ENCODE results near the gene IER5. TPM values are rescaled to one million over a fixed set of nuclear protein-coding genes. Genes with fewer than 3 reads are reported as not detected.
"Not testable (repeated sequence)": the region's sequence is repeated elsewhere in the genome, so short reads cannot be mapped to it uniquely, and the experiment has no call there.

Gene IER5
- total RNA-seq, 2 experiments from 2014 or later = 16.3 to 24.3 TPM

DNA sequence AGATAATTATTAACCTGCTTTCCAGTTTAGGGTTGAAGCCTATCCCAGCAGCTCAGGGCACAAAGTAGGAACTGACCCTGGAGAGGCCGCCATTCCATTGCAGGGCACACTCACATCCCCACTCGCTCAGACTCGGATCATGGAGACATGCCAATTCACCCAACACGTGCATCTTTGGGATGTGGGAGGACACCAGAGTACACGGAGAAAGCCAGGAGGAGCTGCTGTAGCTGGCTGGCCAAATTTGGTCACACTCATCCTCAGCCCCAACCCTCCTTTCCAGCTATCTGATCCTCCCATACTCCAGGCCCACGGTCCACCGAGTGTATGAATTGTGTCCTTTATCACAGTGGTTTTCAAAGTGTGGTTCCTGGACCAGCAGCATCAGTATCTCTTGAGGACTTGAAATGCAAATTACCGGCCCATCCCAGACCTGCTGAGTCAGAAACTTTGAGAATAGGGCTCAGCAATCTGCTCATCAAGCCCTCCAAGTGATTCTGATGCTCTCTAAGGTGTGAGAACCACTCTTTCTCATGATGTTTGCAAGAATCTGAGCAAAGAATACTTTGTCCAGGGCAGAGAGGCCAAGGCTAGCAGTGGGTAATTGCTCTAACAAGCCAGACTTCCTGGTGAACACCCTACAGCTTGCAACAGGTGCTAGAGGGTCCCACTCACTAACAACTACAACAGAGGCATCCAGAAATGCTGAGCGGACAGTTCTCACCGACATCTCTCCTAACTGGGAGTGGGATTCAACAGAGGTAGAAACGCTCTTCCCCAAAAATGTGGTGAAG lies 26.3 kb downstream of the IER5 start:
- intact Hi-C loops (cut with DNase I, micrococcal nuclease) = no loop called here
- CTCF ChIA-PET = interaction anchor here (0.7 to 2.7 kb wide), 4 partner anchors 13 to 1572 kb away, joined by 3 to 7 read pairs (median 4); no protein-coding TSS in a partner anchor
- Mint-ChIP-seq H3K27ac (no peak overlapping the region), H3K4me3 (no peak overlapping the region), H3K9me3 (ENCODE audit: low read depth) (no peaks in the 10 kb centered on the region), H3K4me1 (no peaks in the 10 kb centered on the region), H3K27me3 (no peaks in the 10 kb centered on the region), H3K36me3 (ENCODE audit: low read depth) (no peaks in the 10 kb centered on the region)
- POLR2A ChIA-PET = no interaction called here
- DNase-seq = no peak
- ATAC-seq = no peak

DNA sequence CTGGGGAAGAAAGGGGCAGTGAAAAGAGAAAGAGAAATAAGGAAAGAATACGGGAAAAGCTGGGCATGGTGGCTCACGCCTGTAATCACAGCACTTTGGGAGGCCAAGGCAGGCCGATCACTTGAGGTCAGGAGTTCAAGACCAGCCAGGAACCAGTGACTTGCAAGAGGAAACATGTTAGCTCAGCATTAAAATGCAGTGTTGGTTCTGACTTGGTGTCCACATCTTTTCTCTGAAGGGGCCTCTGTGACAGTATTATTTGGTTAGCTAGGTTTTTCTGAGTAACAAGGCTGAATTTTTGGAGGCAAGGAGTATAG lies 26.8 kb downstream of the IER5 start:
- H3K9me3 Mint-ChIP-seq (ENCODE audit: low read depth) = no peaks in the 10 kb centered on the region
- ChIA-PET CTCF (interaction anchor here (0.8 to 2.7 kb wide), 3 partner anchors 13 to 233 kb away, joined by 3 to 7 read pairs (median 5); no protein-coding TSS in a partner anchor), POLR2A (no interaction called here)
- H3K4me1 Mint-ChIP-seq = no peaks in the 10 kb centered on the region
- no peaks in the 10 kb centered on the region for H3K27me3 Mint-ChIP-seq
- DNase-seq (no peak), ATAC-seq (no peak)
- no peak overlapping the region for H3K27ac Mint-ChIP-seq
- H3K36me3 Mint-ChIP-seq (ENCODE audit: low read depth) = no peaks in the 10 kb centered on the region
- intact Hi-C loops (cut with DNase I, micrococcal nuclease) = no loop called here
- H3K4me3 Mint-ChIP-seq = no peak overlapping the region

DNA sequence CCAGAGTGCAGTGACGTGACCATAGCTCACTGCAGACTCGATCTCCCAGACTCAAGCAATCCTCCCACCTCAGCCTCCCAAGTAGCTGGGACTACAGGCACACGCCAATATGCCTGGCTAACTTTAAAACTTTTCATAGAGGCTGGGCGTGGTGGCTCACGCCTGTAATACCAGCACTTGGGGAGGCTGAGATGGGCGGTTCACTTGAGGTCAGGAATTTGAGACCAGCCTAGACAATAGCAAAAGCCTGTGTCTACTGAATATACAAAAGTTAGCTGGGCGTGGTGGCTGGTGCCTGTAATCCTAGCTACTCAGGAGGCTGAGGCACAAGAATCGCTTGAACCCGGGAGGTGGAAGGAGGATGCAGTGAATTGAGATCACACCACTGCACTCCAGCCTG lies 27.5 kb downstream of the IER5 start:
- not testable (repeated sequence) for H3K36me3 Mint-ChIP-seq (ENCODE audit: low read depth)

DNA sequence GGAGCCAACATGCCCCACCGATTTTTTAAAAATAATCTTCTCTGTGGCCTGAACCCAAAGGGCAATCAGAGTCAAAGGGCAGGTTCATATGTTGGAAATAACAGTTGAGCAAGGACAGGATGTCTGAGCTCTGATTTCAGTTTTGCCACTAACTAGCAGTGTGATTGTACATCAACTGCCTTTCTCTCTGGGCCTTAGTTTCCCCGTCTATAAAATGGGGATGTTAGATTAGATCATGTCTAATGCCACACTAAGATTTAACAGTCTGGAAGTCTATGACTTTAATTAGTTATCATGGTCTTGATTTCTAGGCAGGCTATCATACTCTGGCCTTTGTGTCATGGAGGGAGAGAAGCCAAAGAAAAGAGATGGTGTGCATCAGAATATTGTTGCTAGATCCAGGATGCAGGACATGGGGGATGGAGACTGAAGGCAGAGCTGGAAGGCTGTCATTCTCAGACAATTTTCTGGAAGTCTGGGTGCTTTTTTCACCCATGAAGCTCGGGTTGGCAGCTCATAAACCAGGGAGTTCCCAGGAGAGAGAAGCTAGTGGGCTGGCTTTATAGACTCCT lies 28.4 kb downstream of the IER5 start:
- no peak overlapping the region for H3K27ac Mint-ChIP-seq
- POLR2A ChIA-PET = interaction anchor here (0.9 kb wide), 1 partner anchor 20 kb away, joined by 3 read pairs; no protein-coding TSS in a partner anchor
- ATAC-seq (no peak), DNase-seq (no peak)
- no peaks in the 10 kb centered on the region for H3K4me1 Mint-ChIP-seq
- no peaks in the 10 kb centered on the region for H3K9me3 Mint-ChIP-seq (ENCODE audit: low read depth)
- no peaks in the 10 kb centered on the region for H3K27me3 Mint-ChIP-seq
- CTCF ChIA-PET = interaction anchor here (0.6 to 1.4 kb wide), 5 partner anchors 10 to 1501 kb away, joined by 3 to 4 read pairs (median 3); no protein-coding TSS in a partner anchor
- H3K4me3 Mint-ChIP-seq = no peak overlapping the region
- intact Hi-C loops (cut with DNase I, micrococcal nuclease) = no loop called here
- H3K36me3 Mint-ChIP-seq (ENCODE audit: low read depth) = no peaks in the 10 kb centered on the region

More for the DNA sequence above, 27.5 kb downstream of the IER5 start:
- CTCF ChIA-PET = interaction anchor here (1.2 to 1.5 kb wide), 3 partner anchors 12 to 36 kb away, joined by 3 to 5 read pairs (median 4); no protein-coding TSS in a partner anchor
- H3K4me1 Mint-ChIP-seq; H3K27me3 Mint-ChIP-seq; intact Hi-C loops (cut with DNase I, micrococcal nuclease); H3K27ac Mint-ChIP-seq; H3K9me3 Mint-ChIP-seq (ENCODE audit: low read depth); ATAC-seq; H3K4me3 Mint-ChIP-seq; POLR2A ChIA-PET; DNase-seq: not testable (repeated sequence)

DNA sequence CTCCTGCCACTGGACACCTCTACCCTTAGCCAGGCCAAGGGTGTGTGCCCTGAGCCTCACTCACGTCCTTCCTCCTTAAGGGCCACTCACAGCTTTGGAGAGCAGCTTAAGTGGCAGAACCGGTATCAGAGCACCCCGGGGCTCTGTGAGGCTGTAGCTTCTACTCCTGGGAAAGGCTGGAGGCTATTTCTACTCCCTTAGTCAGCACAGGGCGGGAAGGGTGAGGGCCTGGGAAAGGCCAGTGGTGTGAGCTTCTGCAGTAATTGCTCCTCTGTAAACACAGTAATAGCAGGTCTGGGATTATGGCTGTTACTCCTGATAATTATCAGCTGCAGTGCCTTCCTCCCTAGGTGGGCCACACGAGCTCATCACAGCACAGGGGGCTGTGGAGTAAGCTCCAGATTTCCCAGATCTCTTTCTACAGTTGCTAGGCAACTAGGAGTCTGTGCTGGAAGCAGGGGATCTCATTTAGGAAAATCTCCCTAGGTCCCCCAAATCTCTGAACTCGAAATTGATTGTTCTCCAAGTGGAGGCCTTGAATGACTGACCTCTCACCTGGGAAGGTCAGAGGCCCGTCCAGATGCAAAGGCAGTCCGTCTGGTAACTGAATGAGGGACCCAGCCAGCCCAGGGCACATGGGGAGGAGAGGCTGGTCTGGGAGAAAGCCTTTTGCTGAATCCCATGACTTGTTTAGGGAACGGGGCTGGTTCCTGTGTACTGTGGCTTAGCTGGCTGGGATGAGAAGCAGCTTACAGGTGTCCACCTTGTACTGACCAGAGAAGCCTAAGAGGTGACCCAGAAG lies 29.3 kb downstream of the IER5 start:
- Mint-ChIP-seq H3K9me3 (ENCODE audit: low read depth) (no peaks in the 10 kb centered on the region), H3K27me3 (no peaks in the 10 kb centered on the region), H3K27ac (no peak overlapping the region), H3K4me3 (no peak overlapping the region), H3K36me3 (ENCODE audit: low read depth) (no peaks in the 10 kb centered on the region), H3K4me1 (no peaks in the 10 kb centered on the region)
- ATAC-seq (no peak), DNase-seq (no peak)
- ChIA-PET POLR2A (interaction anchor here (0.9 kb wide), 1 partner anchor 20 kb away, joined by 3 read pairs; no protein-coding TSS in a partner anchor), CTCF (interaction anchor here (0.7 to 1.4 kb wide), 2 partner anchors 11 to 25 kb away, joined by 3 to 4 read pairs; no protein-coding TSS in a partner anchor)
- intact Hi-C loops (cut with DNase I, micrococcal nuclease) = no loop called here

DNA sequence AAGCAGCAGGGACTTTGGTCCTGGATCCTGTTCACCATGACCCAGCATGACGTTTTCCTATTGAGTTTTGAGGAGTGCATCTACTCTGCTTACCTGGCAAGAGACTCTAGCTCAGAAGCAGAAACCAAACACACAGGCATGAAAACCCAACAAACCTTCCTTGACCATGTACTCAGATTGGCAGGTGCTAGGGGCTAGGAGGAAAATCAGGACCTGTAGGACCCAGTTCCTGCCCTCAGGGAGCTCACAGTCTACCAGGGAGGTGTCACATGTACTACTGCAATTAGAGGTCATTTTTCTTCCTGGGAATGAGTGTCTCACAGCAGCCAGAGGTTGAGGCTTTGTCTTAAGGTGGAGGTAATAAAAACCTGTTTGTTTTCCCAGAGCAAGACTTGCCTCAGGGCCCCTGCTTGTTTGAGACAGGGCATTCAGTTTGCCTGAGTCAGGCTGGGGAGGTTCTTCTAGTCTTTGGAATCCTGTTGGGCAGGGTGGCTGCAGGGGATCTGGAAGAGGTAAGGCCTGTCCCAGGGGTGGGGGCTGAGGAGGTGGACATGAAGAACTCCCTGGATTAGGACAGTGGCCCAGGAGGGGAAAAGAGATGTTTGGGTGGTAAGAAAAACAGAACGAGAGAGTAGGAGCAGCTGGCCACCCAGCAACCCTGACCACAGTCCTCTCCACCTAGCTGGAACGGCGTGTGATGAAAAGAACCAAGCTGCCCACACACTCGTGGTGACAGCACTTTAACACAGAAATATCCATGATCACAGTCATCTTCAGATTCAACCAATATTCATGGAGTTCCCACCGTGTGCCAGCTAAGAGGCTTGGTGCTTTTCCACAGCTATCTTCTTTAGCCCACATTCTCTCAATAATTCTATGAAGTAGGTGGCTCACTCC lies 30.8 kb downstream of the IER5 start:
- POLR2A ChIA-PET = no interaction called here
- ATAC-seq = no peak
- Mint-ChIP-seq H3K4me1 (no peaks in the 10 kb centered on the region), H3K36me3 (ENCODE audit: low read depth) (no peaks in the 10 kb centered on the region), H3K27ac (no peak overlapping the region), H3K27me3 (no peaks in the 10 kb centered on the region), H3K9me3 (ENCODE audit: low read depth) (no peaks in the 10 kb centered on the region), H3K4me3 (no peak overlapping the region)
- no peak for DNase-seq
- intact Hi-C loops (cut with DNase I, micrococcal nuclease) = no loop called here
- CTCF ChIA-PET = interaction anchor here (0.6 to 0.8 kb wide), 3 partner anchors 9 to 66 kb away, joined by 3 read pairs; no protein-coding TSS in a partner anchor

DNA sequence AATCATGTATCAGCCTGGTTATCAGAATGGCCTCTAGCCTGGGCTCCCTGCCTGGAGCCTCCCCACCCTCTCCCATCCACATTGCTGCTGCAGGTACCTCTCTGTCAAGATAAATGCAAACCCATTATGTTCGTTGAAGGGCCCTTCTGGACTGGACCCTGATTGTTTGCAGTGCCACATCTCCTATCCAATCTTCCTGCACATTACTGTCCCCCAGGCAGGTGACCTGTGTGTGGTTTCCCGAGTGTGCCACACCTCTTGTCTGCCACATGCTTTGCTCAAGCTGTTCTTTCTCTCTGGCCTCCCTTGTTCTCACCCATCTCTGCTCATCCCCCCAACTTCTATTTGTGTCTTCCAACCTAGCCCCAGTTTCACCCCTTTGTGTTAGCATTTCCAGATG lies 32.4 kb downstream of the IER5 start:
- Mint-ChIP-seq H3K27me3 (no peaks in the 10 kb centered on the region), H3K4me3 (no peak overlapping the region), H3K27ac (no peak overlapping the region), H3K9me3 (ENCODE audit: low read depth) (no peaks in the 10 kb centered on the region), H3K4me1 (peaks cover 4% of the 10 kb centered on the region), H3K36me3 (ENCODE audit: low read depth) (no peaks in the 10 kb centered on the region)
- DNase-seq (no peak), ATAC-seq (no peak)
- POLR2A ChIA-PET = no interaction called here
- intact Hi-C loops (cut with DNase I, micrococcal nuclease) = no loop called here
- CTCF ChIA-PET = no interaction called here

DNA sequence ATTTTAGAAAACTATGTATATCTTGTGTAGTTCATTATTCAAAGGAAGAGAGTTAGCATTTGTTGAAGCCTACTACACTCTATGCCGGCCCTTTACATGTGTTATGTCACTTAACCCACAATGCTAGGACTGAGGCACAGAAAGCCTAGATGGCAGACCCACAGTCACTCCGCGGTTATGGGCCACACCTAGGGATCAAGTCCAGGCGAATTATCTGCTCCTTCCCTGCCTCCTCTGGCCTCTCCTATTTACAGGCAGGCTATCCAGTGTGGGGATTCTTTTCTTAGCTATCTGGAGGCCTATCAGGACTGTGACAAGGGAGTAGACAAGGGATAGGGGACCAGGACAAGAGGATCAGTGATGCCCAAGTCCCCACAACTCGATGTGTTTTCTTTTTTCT lies 33.0 kb downstream of the IER5 start:
- no peak overlapping the region for H3K27ac Mint-ChIP-seq
- CTCF ChIA-PET = interaction anchor here (0.8 kb wide), 1 partner anchor 20 kb away, joined by 3 read pairs; no protein-coding TSS in a partner anchor
- POLR2A ChIA-PET = no interaction called here
- no peak for DNase-seq
- ATAC-seq = no peak
- H3K9me3 Mint-ChIP-seq (ENCODE audit: low read depth) = no peaks in the 10 kb centered on the region
- H3K4me1 Mint-ChIP-seq = peaks cover 4% of the 10 kb centered on the region
- H3K36me3 Mint-ChIP-seq (ENCODE audit: low read depth) = no peaks in the 10 kb centered on the region
- no peak overlapping the region for H3K4me3 Mint-ChIP-seq
- H3K27me3 Mint-ChIP-seq = no peaks in the 10 kb centered on the region
- intact Hi-C loops (cut with DNase I, micrococcal nuclease) = no loop called here

DNA sequence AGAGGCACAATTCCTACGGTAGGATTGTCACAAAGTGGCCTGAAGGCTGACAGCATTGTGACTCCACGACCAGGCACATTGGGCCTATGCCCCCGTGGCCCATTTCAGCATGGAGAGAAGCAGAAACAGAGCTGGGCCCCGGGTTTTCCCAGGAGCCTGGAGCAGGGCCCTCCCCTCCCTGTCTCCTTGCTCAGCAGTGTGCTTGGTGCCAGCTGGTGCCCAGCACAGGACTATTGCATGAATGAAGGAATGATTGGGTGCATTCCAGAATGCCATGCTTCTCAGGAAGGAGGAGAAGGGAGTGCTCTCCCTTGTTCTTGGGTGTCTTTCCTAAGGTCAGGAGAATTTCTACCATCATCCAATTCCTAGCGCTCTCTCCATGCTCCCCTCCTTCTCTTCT lies 33.7 kb downstream of the IER5 start:
- DNase-seq (no peak), ATAC-seq (no peak)
- CTCF ChIA-PET = interaction anchor here (0.5 to 0.8 kb wide), 2 partner anchors 19 to 86 kb away, joined by 3 to 4 read pairs; no protein-coding TSS in a partner anchor
- Mint-ChIP-seq H3K4me3 (no peak overlapping the region), H3K36me3 (ENCODE audit: low read depth) (no peaks in the 10 kb centered on the region), H3K4me1 (peaks cover 4% of the 10 kb centered on the region), H3K27me3 (no peaks in the 10 kb centered on the region), H3K27ac (no peak overlapping the region), H3K9me3 (ENCODE audit: low read depth) (no peaks in the 10 kb centered on the region)
- POLR2A ChIA-PET = no interaction called here
- intact Hi-C loops (cut with DNase I, micrococcal nuclease) = no loop called here

DNA sequence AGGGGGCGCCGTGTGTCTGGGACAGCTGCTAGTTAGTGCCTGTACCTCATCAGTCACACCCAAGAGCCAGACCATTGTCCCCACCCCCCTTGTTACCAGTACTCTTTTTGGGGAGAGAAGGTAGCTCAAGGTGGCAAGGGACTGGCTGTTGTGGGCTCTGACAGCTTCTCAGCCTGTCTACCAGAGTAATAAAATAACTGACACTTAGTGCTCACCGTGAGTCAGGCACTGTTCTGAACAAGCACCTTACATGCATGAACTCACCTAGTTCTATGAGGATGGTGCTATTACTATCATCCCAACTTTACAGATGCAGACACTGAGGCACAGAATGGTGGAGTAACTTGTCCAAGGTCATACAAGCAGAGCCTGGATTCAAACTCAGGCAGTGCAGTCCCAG lies 34.7 kb downstream of the IER5 start:
- peak; percentile 73 for ATAC-seq
- Mint-ChIP-seq H3K27me3 (no peaks in the 10 kb centered on the region), H3K36me3 (ENCODE audit: low read depth) (no peaks in the 10 kb centered on the region), H3K9me3 (ENCODE audit: low read depth) (no peaks in the 10 kb centered on the region), H3K4me1 (peaks cover 4% of the 10 kb centered on the region), H3K27ac (no peak overlapping the region), H3K4me3 (no peak overlapping the region)
- DNase-seq = no peak
- ChIA-PET POLR2A (no interaction called here), CTCF (interaction anchor here (0.8 kb wide), 1 partner anchor 32 kb away, joined by 3 read pairs; no protein-coding TSS in a partner anchor)
- intact Hi-C loops (cut with DNase I, micrococcal nuclease) = no loop called here

Data from activated CD4-positive, alpha-beta T cell treated with anti-CD3 and anti-CD28 coated beads for 36 hours (primary cell).